Adrenal gland (tissue), 12 donors: ENCODE results near the gene HES3. TPM values are rescaled to one million over a fixed set of nuclear protein-coding genes. Genes with fewer than 3 reads are reported as not detected.
"Not testable (repeated sequence)": the region's sequence is repeated elsewhere in the genome, so short reads cannot be mapped to it uniquely, and the experiment has no call there.

Experiments
- DNase-seq, 7 donors: peaks; one replicate each; pipeline ENCODE4 v3.0.0-alpha.2; 2019 to 2020
- H3K27ac ChIP-seq, 5 donors: fragments of 200-600 bp; sonication (generic) in 4 of 5; 1 replicate in 3 of 5; 2 replicates in 2 of 5; pipeline versions ENCODE4 v1.5.1 to v1.8.0; 2016 to 2020; ENCODE audit warnings: mild to moderate bottlenecking in 1 of 5
- H3K27me3 ChIP-seq: fragments of 200-600 bp; 2 replicates; pipeline ENCODE4 v1.8.0; 2021
- H3K36me3 ChIP-seq, 2 donors: fragments of 200-600 bp; replicated peaks in 1 of 2; 1 replicate in 1 of 2; 2 replicates in 1 of 2; pipeline versions ENCODE4 v1.5.1 to v1.8.0; 2018 to 2022
- H3K4me1 ChIP-seq, 2 donors: fragments of 200-600 bp; replicated peaks in 1 of 2; 1 replicate in 1 of 2; 2 replicates in 1 of 2; pipeline versions ENCODE4 v1.5.1 to v1.8.0; 2018 to 2021
- H3K4me3 ChIP-seq, 4 donors: fragments of 200-600 bp; sonication (generic) in 3 of 4; one replicate each; pipeline ENCODE4 v1.5.1; 2016 to 2018
- H3K9me3 ChIP-seq, 3 donors: fragments of 200-600 bp; sonication (generic) in 1 of 3; replicated peaks in 1 of 3; 1 replicate in 2 of 3; 2 replicates in 1 of 3; pipeline versions ENCODE4 v1.5.1 to v1.8.0; 2016 to 2021
- POLR2A ChIP-seq, 2 donors: fragments of 450-650 bp; IDR thresholded peaks; one replicate each; pipeline ENCODE4 v1.6.1; 2017; ENCODE audit warnings: antibody characterized with exemption in 2 of 2, mild to moderate bottlenecking in 2 of 2, moderate library complexity in 1 of 2
- WGBS, 4 donors: extraction: QIAGEN DNeasy Blood & Tissue Kit in 2 of 4; methylation state at CpG; one replicate each; pipeline versions ENCODE4 v1.1.5 to v1.1.7; 2013 to 2017; 5-methylcytosine and 5-hydroxymethylcytosine counted together
- intact Hi-C, 2 donors: fragments of 100-400 bp; cut with DNase I; formaldehyde crosslinking; loops; one replicate each; pipeline versions ENCODE4 v1.14.1 to v1.15.0; 2022 to 2023
- polyA plus RNA-seq, 3 donors: library from polyadenylated mRNA; stranded (reverse); fragments of 200-250 nt in 2 of 3; fragments of 350-450 nt in 1 of 3; fragmentation: Illumina TruSeq in 1 of 3; extraction: RNeasy Lipid Tissue Mini Kit (QIAGEN cat#74804) in 1 of 3; gene quantifications; one replicate each; pipeline ENCODE4 v1.2.3, GENCODE V29; 2013 to 2014
- total RNA-seq, 9 donors: library from RNA; depleted of rRNA in 4 of 9; stranded (reverse); fragments of >200 nt in 4 of 9; fragments of 120-200 nt in 1 of 9; fragmentation: NEBNext Ultra II Directional in 1 of 9; extraction: Animal tissue kit (Norgen Biotek cat#: 25700) in 1 of 9; gene quantifications; one replicate each; pipeline versions ENCODE4 v1.1.0 to v1.2.4, GENCODE V29; 2013 to 2023
- TF ChIP-seq, protein P1 (sequence below), 6 experiments: fragments of 450-650 bp in 4 of 6; fragments of 200-600 bp in 2 of 6; sonication (generic) in 1 of 6; IDR thresholded peaks; 1 replicate in 5 of 6; 2 replicates in 1 of 6; pipeline versions ENCODE4 v1.5.1 to v1.8.0; 2016 to 2021; ENCODE audit warnings: antibody characterized with exemption in 6 of 6, mild to moderate bottlenecking in 2 of 6, moderate library complexity in 1 of 6
- donor health status: healthy with polysubstance abuse.
- donor health status: Bipolar disorder and iron deficiency.
- donor health status: DM: yes; HTN: yes; CAD: no.
- donor health status: DM: no; HTN: no; CAD: no.
- donor health status: DM: no; HTN: no; CAD: no.
- donor health status: DM: yes; HTN: yes; CAD: no.

The HES3 gene
- total and polyA plus RNA-seq, 12 donors: not detected

DNA sequence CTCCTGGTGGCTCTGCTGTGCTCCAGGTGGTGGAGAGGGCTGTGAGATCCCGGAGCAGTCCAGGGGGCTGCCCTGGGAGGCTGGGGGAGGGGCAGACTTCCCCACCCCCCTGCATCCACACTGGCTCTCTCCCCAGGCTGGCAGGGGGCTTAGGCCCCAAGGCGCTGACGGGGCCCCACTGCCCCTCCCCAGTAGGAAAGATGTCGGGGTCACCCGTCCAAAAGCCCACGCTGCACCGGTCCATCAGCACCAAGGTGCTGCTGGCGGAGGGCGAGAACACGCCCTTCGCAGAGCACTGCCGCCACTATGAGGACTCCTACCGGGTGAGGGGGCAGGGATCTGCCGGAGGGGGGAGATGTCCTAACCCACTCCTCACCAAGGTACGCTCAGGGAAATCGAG, 32.2 kb upstream of the HES3 start:
- no peak overlapping the region for H3K4me3 ChIP-seq
- H3K9me3 ChIP-seq: no peaks in the 10 kb centered on the region
- intact Hi-C loops: no loop called here
- no peaks in the 10 kb centered on the region for H3K36me3 ChIP-seq
- no peak for TF ChIP-seq POLR2A (IDR thresholded peaks at IDR 0.05)
- TF ChIP-seq, protein P1, sequence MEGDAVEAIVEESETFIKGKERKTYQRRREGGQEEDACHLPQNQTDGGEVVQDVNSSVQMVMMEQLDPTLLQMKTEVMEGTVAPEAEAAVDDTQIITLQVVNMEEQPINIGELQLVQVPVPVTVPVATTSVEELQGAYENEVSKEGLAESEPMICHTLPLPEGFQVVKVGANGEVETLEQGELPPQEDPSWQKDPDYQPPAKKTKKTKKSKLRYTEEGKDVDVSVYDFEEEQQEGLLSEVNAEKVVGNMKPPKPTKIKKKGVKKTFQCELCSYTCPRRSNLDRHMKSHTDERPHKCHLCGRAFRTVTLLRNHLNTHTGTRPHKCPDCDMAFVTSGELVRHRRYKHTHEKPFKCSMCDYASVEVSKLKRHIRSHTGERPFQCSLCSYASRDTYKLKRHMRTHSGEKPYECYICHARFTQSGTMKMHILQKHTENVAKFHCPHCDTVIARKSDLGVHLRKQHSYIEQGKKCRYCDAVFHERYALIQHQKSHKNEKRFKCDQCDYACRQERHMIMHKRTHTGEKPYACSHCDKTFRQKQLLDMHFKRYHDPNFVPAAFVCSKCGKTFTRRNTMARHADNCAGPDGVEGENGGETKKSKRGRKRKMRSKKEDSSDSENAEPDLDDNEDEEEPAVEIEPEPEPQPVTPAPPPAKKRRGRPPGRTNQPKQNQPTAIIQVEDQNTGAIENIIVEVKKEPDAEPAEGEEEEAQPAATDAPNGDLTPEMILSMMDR (IDR thresholded peaks at IDR 0.05): no peak
- H3K27me3 ChIP-seq: no peaks in the 10 kb centered on the region
- H3K4me1 ChIP-seq: peaks cover 9 to 14% of the 10 kb centered on the region in 2 donors
- no peak for DNase-seq
- no peak overlapping the region for H3K27ac ChIP-seq
- WGBS, 4 donors: 87 to 97% (median 93%) methylated on average over 3 to 16 of the region's 16 CpGs

DNA sequence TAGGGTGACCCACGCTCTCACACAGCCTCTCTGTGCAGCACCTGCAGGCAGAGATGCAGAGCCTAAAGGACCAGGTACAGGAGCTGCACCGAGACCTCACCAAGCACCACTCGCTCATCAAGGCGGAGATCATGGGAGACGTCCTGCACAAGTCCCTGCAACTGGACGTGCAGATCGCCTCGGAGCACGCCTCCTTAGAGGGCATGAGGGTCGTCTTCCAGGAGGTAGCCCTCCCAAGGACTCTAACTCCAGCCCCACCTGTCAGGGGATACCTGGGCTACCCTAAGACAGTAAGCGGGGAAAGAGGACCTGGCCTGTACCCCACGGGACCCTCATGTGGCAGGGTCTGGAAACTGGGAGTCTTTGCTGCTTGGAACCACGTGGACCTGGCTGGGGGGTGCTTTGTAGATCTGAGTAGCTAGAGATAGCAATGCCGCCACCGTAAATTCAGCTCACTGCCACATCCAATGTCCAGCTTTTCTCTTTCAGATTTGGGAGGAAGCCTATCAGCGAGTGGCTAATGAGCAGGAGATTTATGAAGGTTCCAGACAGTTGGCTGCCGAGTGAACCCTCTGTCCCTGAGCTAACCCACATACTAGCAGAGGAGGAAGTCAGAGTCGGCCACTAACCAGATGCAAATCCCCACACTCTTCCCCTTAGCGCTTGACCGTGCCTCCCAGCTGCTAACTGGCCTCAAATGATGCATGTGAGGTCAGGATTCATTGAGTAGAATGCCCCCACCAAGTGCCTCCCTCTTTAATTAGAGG, 31.6 kb upstream of the HES3 start:
- no peaks in the 10 kb centered on the region for H3K9me3 ChIP-seq
- no peak for DNase-seq
- H3K4me1 ChIP-seq: peaks cover 9 to 14% of the 10 kb centered on the region in 2 donors
- no peak overlapping the region for H3K4me3 ChIP-seq
- H3K27ac ChIP-seq: no peak overlapping the region
- intact Hi-C loops: no loop called here
- no peak for TF ChIP-seq POLR2A (IDR thresholded peaks at IDR 0.05)
- TF ChIP-seq, protein P1 (IDR thresholded peaks at IDR 0.05): no peak
- H3K36me3 ChIP-seq: no peaks in the 10 kb centered on the region
- WGBS, 4 donors: 65 to 79% (median 78%) methylated on average over 7 to 20 of the region's 20 CpGs
- H3K27me3 ChIP-seq: no peaks in the 10 kb centered on the region

DNA sequence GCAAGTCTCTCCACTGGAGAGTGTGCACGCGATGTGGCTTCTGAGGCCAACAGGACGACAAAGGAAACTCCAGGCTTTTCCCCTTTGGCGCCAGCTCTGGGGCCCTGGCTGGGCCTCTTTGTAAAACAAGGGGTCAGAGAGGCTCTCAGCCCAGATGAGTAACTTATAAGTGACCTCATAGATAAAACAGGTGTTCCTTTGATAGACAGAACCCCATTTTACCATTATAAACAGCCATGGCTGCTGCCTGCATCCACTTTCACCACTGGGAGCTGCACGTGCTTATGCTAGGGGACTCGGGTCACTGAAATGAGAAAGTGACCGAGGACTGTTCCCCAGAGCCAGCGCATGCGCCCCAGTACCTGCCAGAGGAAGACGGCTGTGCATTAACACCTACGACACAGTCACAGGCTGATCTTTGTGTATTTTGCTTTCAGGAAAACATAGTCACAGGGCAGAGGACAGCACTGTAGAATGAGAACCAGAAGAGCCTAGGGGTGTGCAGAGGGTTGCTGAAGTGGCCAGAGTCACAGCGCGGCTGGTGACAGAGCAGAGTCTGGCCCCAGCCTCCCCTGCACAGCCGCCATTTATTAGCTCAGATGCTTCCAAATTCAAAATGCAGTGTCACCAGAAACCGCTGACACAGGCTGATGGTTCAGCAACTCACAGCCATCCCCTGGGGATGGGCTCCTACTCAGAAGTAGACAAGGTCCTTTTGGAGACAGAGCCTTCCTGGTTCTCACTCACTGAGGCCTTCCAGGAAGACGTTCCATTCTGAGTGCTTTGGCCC, 25.4 kb upstream of the HES3 start:
- H3K27ac ChIP-seq: no peak overlapping the region
- peaks cover 0 to 4% of the 10 kb centered on the region in 2 donors for H3K36me3 ChIP-seq
- intact Hi-C loops: no loop called here
- no peak overlapping the region for H3K4me3 ChIP-seq
- H3K9me3 ChIP-seq: no peaks in the 10 kb centered on the region
- peaks cover 0 to 6% of the 10 kb centered on the region in 2 donors for H3K4me1 ChIP-seq
- WGBS, 4 donors: 89 to 92% (median 90%) methylated on average over 16 of the region's 16 CpGs
- H3K27me3 ChIP-seq: no peaks in the 10 kb centered on the region
- DNase-seq: no peak
- TF ChIP-seq, protein P1 (IDR thresholded peaks at IDR 0.05): no peak
- no peak for TF ChIP-seq POLR2A (IDR thresholded peaks at IDR 0.05)

DNA sequence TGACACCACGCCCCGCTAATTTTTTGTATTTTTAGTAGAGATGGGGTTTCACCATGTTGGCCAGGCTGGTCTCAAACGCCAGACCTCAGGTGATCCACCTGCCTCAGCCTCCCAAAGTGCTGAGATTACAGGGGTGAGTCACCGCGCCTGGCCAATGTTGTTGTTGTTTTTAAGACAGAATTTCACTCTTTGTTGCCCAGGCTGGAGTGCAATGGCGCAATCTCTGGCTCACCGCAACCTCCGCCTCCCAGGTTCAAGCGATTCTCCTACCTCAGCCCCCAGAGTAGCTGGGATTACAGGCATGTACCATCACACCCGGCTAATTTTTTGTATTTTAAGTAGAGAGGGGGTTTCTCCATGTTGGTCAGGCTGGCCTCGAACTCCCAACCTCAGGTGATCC, 24.3 kb upstream of the HES3 start:
- WGBS, 4 donors: 82 to 88% (median 87%) methylated on average over 11 of the region's 11 CpGs
- Histone ChIP-seq H3K36me3 (peaks cover 0 to 15% of the 10 kb centered on the region in 2 donors), H3K4me1 (peaks cover 5 to 12% of the 10 kb centered on the region in 2 donors)
- H3K9me3 ChIP-seq, H3K27ac ChIP-seq, H3K27me3 ChIP-seq, H3K4me3 ChIP-seq, intact Hi-C loops, DNase-seq: not testable (repeated sequence)
